Heart right ventricle (tissue), 16 donors: Measurements from ENCODE around the gene ZNF408. TPM values are rescaled to one million over a fixed set of nuclear protein-coding genes. Genes with fewer than 3 reads are reported as not detected.

Experiments
- ATAC-seq, 8 donors: fragments of 200-7000 bp; cut with Tn5 transposase; one replicate each; pipeline ENCODE4 v1.9.1; 2020; ENCODE audit warnings: mild to moderate bottlenecking in 8 of 8, moderate library complexity in 8 of 8, moderate number of reproducible peaks in 1 of 8
- DNase-seq, 2 donors: peaks; one replicate each; pipeline ENCODE4 v3.0.0-alpha.2; 2020
- H3K27ac ChIP-seq, 10 donors: fragments of 200-600 bp; sonication (generic) in 2 of 10; one replicate each; pipeline versions ENCODE4 v1.5.0 to v1.8.0; 2020 to 2022; ENCODE audit warnings: mild to moderate bottlenecking in 3 of 10
- H3K27me3 ChIP-seq, 7 donors: fragments of 200-600 bp; one replicate each; pipeline ENCODE4 v1.8.0; 2021 to 2022; ENCODE audit warnings: mild to moderate bottlenecking in 2 of 7
- H3K36me3 ChIP-seq, 9 donors: fragments of 200-600 bp; sonication (generic) in 1 of 9; one replicate each; pipeline versions ENCODE4 v1.5.0 to v1.8.0; 2020 to 2022; ENCODE audit warnings: mild to moderate bottlenecking in 2 of 9
- H3K4me1 ChIP-seq, 9 donors: fragments of 200-600 bp; sonication (generic) in 1 of 9; one replicate each; pipeline versions ENCODE4 v1.5.0 to v1.8.0; 2020 to 2022; ENCODE audit warnings: mild to moderate bottlenecking in 4 of 9
- H3K4me3 ChIP-seq, 10 donors: fragments of 200-600 bp; sonication (generic) in 2 of 10; one replicate each; pipeline versions ENCODE4 v1.5.0 to v1.8.0; 2020 to 2022; ENCODE audit warnings: mild to moderate bottlenecking in 7 of 10, moderate library complexity in 2 of 10
- H3K9me3 ChIP-seq, 11 donors: fragments of 200-600 bp in 10 of 11; sonication (generic) in 2 of 11; one replicate each; pipeline versions ENCODE4 v1.5.0 to v1.8.0; 2013 to 2022; ENCODE audit warnings: mild to moderate bottlenecking in 2 of 11, control low read depth in 1 of 11, moderate library complexity in 1 of 11
- WGBS, 2 donors: extraction: QIAGEN DNeasy Blood & Tissue Kit; methylation state at CpG; one replicate each; pipeline ENCODE4 v1.1.7; 2013; ENCODE audit warnings: inconsistent platforms in 1 of 2; 5-methylcytosine and 5-hydroxymethylcytosine counted together
- intact Hi-C, 10 donors: fragments of 100-400 bp; cut with DNase I; formaldehyde crosslinking; loops; one replicate each; pipeline versions ENCODE4 v1.11.1 to v1.14.2; 2022
- polyA plus RNA-seq, 2 donors: library from polyadenylated mRNA; stranded (reverse); fragments of 200-250 nt; gene quantifications; one replicate each; pipeline ENCODE4 v1.2.3, GENCODE V29; 2013
- total RNA-seq, 10 donors: library from RNA; stranded (reverse); fragmentation: NEBNext Ultra II Directional in 3 of 10; extraction: Animal tissue kit (Norgen Biotek cat#: 25700) in 3 of 10; gene quantifications; one replicate each; pipeline versions ENCODE4 v1.2.1 to v1.2.4, GENCODE V29; 2021 to 2023
- TF ChIP-seq, protein P1 (sequence below), 9 donors: fragments of 200-600 bp; sonication (generic) in 2 of 9; IDR thresholded peaks; one replicate each; pipeline versions ENCODE4 v1.5.0 to v1.8.0; 2021 to 2022; ENCODE audit warnings: antibody characterized with exemption in 9 of 9, mild to moderate bottlenecking in 5 of 9, moderate library complexity in 1 of 9
- donor health status: Arrhythmogenic right ventricular cardiomyopathy.
- donor health status: ischemic (EF 13 %, LVEDD 7.1; RV severe dilation, severe dysfunction).
- donor health status: healthy with polysubstance abuse.
- donor health status: DM: no; HTN: yes; CAD: no.
- donor health status: DM: no; HTN: no; CAD: no.
- donor health status: ischemic (EF 25% LVEDD 6.9; RV normal size, moderate dysfunction).
- donor health status: ischemic (EF 25% LVEDD 5.7; RV mildly dilated, moderate dysfunction).
- donor health status: healthy.
- donor health status: DM: yes; HTN: yes; CAD: no.
- donor health status: Ischemic cardiomyopathy.
- donor health status: ischemic (EF 35%, LVEDD 5.7; RV mildly dilated, moderate dysfunction).
- donor health status: nonischemic (EF 11% LVEDD 7.7; RV severe dilation, severe dysfunction).
- donor health status: DM: yes; HTN: yes; CAD: no.
- donor health status: PGD.
- donor health status: ischemic (EF 29% LVEDD 5.4; RV normal size, mild dysfunction).
- donor health status: nonischemic (EF 23%, LVEDD 6.1; RV moderate dilation, normal function).

Gene ZNF408
- total and polyA plus RNA-seq, 12 donors = 5.0 to 8.9 (median 6.7) TPM

DNA sequence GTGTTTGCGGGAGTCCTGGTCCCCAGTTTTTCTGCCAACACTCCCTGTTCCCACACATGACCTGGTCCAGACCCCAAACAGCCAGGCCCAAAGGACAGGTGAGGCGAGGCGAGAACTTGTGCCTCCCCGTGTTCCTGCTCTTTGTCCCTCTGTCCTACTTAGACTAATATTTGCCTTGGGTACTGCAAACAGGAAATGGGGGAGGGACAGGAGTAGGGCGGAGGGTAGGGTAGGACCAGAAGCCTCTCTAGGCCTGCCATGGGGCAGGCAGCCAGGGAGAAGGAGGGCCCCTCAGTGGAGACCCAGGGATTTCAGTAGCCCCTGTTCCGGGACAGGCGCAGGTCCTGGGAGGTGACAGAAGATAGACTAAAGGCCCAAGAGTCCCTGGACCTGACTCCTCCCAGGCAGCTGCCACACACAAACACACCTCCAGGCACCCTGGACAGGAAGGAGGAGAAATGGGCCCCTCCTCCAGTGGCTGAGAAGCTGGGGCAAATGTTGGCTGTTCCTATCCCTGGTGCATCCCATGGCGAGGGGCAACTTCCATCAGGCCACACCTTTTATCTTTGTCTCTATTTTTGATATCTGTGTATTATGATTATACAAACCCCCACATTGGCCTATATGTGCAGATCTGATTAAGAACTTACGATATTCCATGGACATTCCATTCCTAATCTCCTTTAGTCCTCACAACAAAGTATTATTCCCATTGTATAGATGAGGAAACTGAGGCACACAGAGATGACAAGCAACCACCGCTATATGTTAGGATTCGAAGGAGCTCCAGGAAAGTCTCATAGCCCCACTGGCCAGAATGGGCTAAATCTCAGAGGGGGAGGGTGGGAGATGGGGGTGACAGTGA is 17.6 kb downstream of the ZNF408 start:
- DNase-seq (no peak), ATAC-seq (peak in 4 of 8 donors; percentile 19 to 34 (median 22))
- TF ChIP-seq, protein P1, sequence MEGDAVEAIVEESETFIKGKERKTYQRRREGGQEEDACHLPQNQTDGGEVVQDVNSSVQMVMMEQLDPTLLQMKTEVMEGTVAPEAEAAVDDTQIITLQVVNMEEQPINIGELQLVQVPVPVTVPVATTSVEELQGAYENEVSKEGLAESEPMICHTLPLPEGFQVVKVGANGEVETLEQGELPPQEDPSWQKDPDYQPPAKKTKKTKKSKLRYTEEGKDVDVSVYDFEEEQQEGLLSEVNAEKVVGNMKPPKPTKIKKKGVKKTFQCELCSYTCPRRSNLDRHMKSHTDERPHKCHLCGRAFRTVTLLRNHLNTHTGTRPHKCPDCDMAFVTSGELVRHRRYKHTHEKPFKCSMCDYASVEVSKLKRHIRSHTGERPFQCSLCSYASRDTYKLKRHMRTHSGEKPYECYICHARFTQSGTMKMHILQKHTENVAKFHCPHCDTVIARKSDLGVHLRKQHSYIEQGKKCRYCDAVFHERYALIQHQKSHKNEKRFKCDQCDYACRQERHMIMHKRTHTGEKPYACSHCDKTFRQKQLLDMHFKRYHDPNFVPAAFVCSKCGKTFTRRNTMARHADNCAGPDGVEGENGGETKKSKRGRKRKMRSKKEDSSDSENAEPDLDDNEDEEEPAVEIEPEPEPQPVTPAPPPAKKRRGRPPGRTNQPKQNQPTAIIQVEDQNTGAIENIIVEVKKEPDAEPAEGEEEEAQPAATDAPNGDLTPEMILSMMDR (IDR thresholded peaks at IDR 0.05) = no peak
- Histone ChIP-seq H3K9me3 (no peaks in the 10 kb centered on the region), H3K36me3 (no peaks in the 10 kb centered on the region), H3K27ac (no peak overlapping the region), H3K4me1 (peaks cover 0 to 5% (median 0%) of the 10 kb centered on the region in 9 donors), H3K27me3 (no peaks in the 10 kb centered on the region), H3K4me3 (no peak overlapping the region)
- 85 to 86% methylated on average over 11 of the region's 11 CpGs for WGBS, 2 donors
- intact Hi-C loops = no loop called here

DNA sequence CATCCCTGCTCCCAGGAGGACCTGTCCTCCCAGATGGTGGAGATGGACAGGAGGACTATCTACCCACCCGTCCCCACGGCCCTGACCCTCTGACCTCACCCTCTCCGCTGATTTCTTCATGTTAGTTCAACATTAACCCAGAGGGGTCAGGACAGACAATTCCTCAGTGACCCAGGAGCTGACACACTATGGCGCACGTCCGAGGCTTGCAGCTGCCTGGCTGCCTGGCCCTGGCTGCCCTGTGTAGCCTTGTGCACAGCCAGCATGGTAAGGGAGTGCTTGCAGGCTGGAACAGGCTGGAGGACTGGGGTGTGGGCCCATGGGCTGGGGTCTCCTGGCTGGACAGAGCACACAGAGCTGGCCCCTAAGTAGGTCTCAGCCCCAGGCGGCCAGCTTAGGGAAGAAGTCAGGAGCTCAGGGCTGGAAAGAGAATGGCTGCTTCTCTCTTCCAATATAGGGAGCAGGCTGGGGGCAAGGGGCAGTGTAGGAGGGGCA is 18.3 kb downstream of the ZNF408 start, which contains the start of gene F2:
F2 (plus strand) TSS at position 166 of the 495 bp plus-strand sequence; CDS start at position 189, 23 bp downstream.
- Histone ChIP-seq H3K9me3 (no peaks in the 10 kb centered on the region), H3K4me3 (no peak within 1 kb of the TSS), H3K27me3 (no peaks in the 10 kb centered on the region), H3K36me3 (no peaks in the 10 kb centered on the region), H3K27ac (no peak within 1 kb of the TSS), H3K4me1 (peaks cover 0 to 5% (median 0%) of the 10 kb centered on the region in 9 donors)
- 85% methylated on average over 7 of the region's 7 CpGs for WGBS, 2 donors
- intact Hi-C loops = no loop called here
- ATAC-seq (peak in 2 of 8 donors; percentile 19 to 20), DNase-seq (no peak)
- TF ChIP-seq, protein P1 (IDR thresholded peaks at IDR 0.05) = no peak

DNA sequence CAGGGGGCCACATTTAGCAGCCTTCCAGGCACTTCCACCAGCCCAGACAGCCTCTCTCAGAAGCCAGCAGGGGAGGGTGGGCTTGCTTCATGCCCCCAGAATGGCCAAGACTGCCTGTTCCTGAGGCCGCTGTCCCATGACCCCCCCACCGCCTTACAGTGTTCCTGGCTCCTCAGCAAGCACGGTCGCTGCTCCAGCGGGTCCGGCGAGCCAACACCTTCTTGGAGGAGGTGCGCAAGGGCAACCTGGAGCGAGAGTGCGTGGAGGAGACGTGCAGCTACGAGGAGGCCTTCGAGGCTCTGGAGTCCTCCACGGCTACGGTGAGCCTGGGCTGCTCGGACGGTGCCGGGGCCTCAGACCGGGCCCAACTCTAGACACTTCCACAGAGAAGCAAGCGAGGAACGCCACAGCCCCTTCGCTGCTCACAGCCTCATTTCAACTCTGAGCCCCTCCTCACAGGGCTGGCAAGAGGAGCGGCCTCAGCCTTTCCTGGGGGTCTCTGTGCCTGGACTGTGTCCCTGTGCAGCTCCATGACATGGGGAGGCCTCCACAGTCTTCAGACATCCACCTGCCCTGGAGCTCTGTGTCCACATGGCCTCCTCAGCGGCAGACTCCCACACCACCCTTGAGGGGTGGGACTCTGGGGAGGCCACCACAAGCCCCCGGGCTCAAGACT is 18.9 kb downstream of the ZNF408 start:
- no peaks in the 10 kb centered on the region for H3K27me3 ChIP-seq
- H3K36me3 ChIP-seq = no peaks in the 10 kb centered on the region
- ATAC-seq = peak in 3 of 8 donors; percentile 13 to 33 (median 30)
- no peak overlapping the region for H3K27ac ChIP-seq
- peaks cover 0 to 5% (median 0%) of the 10 kb centered on the region in 9 donors for H3K4me1 ChIP-seq
- no peak overlapping the region for H3K4me3 ChIP-seq
- intact Hi-C loops = no loop called here
- 91% methylated on average over 25 of the region's 25 CpGs for WGBS, 2 donors
- no peak for DNase-seq
- TF ChIP-seq, protein P1 (IDR thresholded peaks at IDR 0.05) = no peak
- H3K9me3 ChIP-seq = no peaks in the 10 kb centered on the region

DNA sequence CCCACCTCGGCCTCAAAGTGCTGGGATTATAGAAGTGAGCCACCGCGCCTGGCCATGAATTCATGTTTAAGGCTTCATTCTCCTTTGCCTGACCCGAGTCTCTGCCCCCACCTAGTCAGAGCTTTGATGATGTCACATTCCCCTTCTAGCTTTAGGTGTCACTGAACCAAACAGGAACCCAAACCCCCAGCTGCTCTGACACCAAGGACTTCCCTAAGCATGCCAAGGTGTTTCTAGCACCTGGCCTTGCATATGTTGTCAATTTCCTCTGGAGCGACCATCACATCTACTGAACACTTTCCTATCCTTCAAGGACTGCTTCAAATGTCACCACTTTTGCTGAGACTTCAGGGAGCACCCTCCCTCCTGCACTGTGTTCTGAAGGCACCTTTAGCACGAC is 20.5 kb downstream of the ZNF408 start:
- H3K4me1 ChIP-seq = peaks cover 0 to 5% (median 0%) of the 10 kb centered on the region in 9 donors
- no peak for DNase-seq
- intact Hi-C loops = no loop called here
- no peak overlapping the region for H3K27ac ChIP-seq
- WGBS, 2 donors = 88 to 89% methylated on average over 6 of the region's 6 CpGs
- H3K27me3 ChIP-seq = no peaks in the 10 kb centered on the region
- no peak overlapping the region for H3K4me3 ChIP-seq
- TF ChIP-seq, protein P1 (IDR thresholded peaks at IDR 0.05) = no peak
- H3K36me3 ChIP-seq = no peaks in the 10 kb centered on the region
- H3K9me3 ChIP-seq = no peaks in the 10 kb centered on the region
- no peak for ATAC-seq
